ENCODE measurements around the gene ELL. TPM values are rescaled to one million over a fixed set of nuclear protein-coding genes. Genes with fewer than 3 reads are reported as not detected.

ELL gene
- total RNA-seq, 1 donor from 2014 or later = 16.0 TPM

- Histone ChIP-seq H3K36me3 (ENCODE audit: insufficient read depth, low read length) (no peaks in the 10 kb centered on the region), H3K4me2 (ENCODE audit: low read length) (peak overlapping the region; percentile 12), H4K20me1 (ENCODE audit: insufficient read depth, low read length) (peaks cover 100% of the 10 kb centered on the region), H3K9me3 (ENCODE audit: insufficient read depth, low read depth, low read length) (no peaks in the 10 kb centered on the region), H3K79me2 (ENCODE audit: insufficient read depth, low read length) (peaks cover 99% of the 10 kb centered on the region), H3K4me3 (ENCODE audit: insufficient read depth, low read depth, low read length) (no peak overlapping the region), H3K27ac (ENCODE audit: low read depth, low read length) (no peak overlapping the region), H2AFZ (ENCODE audit: low read depth, low read length) (no peak overlapping the region), H3K4me1 (ENCODE audit: insufficient read depth, low read length) (peaks cover 19% of the 10 kb centered on the region), H3K9ac (ENCODE audit: low read length) (no peak overlapping the region), H3K27me3 (ENCODE audit: insufficient read depth, low read length) (no peaks in the 10 kb centered on the region)
- TF ChIP-seq EZH2 (IDR thresholded peaks at IDR 0.05; ENCODE audit: insufficient read depth, low read length) (no peak), CTCF (IDR thresholded peaks at IDR 0.05; ENCODE audit: insufficient read depth, low read depth, low read length) (no peak)
- peak overlapping the region; percentile 78 for H3K27ac Mint-ChIP-seq (ENCODE audit: unreplicated experiment)
- peak overlapping the region; percentile 54 for H3K4me3 Mint-ChIP-seq (ENCODE audit: unreplicated experiment)
- H3K36me3 Mint-ChIP-seq (ENCODE audit: low read depth, unreplicated experiment) = no peaks in the 10 kb centered on the region
- H3K9me3 Mint-ChIP-seq (ENCODE audit: unreplicated experiment) = no peaks in the 10 kb centered on the region
- H3K4me1 Mint-ChIP-seq (ENCODE audit: low read depth, unreplicated experiment) = peaks cover 38% of the 10 kb centered on the region
- no peaks in the 10 kb centered on the region for H3K27me3 Mint-ChIP-seq (ENCODE audit: low read depth, unreplicated experiment)
- no peak for FAIRE-seq
- peak; percentile 44 for DNase-seq (ENCODE audit: low read depth)
Observed at GRCh38 chr19:18496167-18496979, 25.5 kb downstream of the ELL start.

- no peak overlapping the region for H3K4me3 ChIP-seq (ENCODE audit: insufficient read depth, low read depth, low read length)
- Mint-ChIP-seq H3K9me3 (ENCODE audit: unreplicated experiment) (no peaks in the 10 kb centered on the region), H3K27me3 (ENCODE audit: low read depth, unreplicated experiment) (no peaks in the 10 kb centered on the region), H3K4me1 (ENCODE audit: low read depth, unreplicated experiment) (peaks cover 38% of the 10 kb centered on the region), H3K27ac (ENCODE audit: unreplicated experiment) (peak overlapping the region; percentile 78), H3K36me3 (ENCODE audit: low read depth, unreplicated experiment) (peaks cover 2% of the 10 kb centered on the region), H3K4me3 (ENCODE audit: unreplicated experiment) (no peak overlapping the region)
- H3K4me2 ChIP-seq (ENCODE audit: low read length) = no peak overlapping the region
- H3K27ac ChIP-seq (ENCODE audit: low read depth, low read length) = no peak overlapping the region
- H3K9me3 ChIP-seq (ENCODE audit: insufficient read depth, low read depth, low read length) = no peaks in the 10 kb centered on the region
- no peak overlapping the region for H2AFZ ChIP-seq (ENCODE audit: low read depth, low read length)
- no peak overlapping the region for H3K9ac ChIP-seq (ENCODE audit: low read length)
- no peaks in the 10 kb centered on the region for H3K27me3 ChIP-seq (ENCODE audit: insufficient read depth, low read length)
- DNase-seq (ENCODE audit: low read depth) = no peak
- H3K79me2 ChIP-seq (ENCODE audit: insufficient read depth, low read length) = peaks cover 97% of the 10 kb centered on the region
- H3K36me3 ChIP-seq (ENCODE audit: insufficient read depth, low read length) = no peaks in the 10 kb centered on the region
- peaks cover 14% of the 10 kb centered on the region for H3K4me1 ChIP-seq (ENCODE audit: insufficient read depth, low read length)
- H4K20me1 ChIP-seq (ENCODE audit: insufficient read depth, low read length) = peaks cover 99% of the 10 kb centered on the region
- no peak for TF ChIP-seq CTCF (IDR thresholded peaks at IDR 0.05; ENCODE audit: insufficient read depth, low read depth, low read length)
- no peak for TF ChIP-seq EZH2 (IDR thresholded peaks at IDR 0.05; ENCODE audit: insufficient read depth, low read length)
- FAIRE-seq = no peak
Observed at GRCh38 chr19:18495204-18495911, 26.5 kb downstream of the ELL start.
